ENCODE results near the gene SNX10. TPM values are rescaled to one million over a fixed set of nuclear protein-coding genes. Genes with fewer than 3 reads are reported as not detected.

SNX10 gene
- total RNA-seq, 6 experiments from 2014 or later, result not detected

GRCh38 chr7:26346611-26347203, 55.0 kb downstream of the SNX10 start:
- no peak for DNase-seq
- no peak for TF ChIP-seq CTCF (IDR thresholded peaks at IDR 0.05)
- H3K36me3 Mint-ChIP-seq (ENCODE audit: low read depth), result no peaks in the 10 kb centered on the region
- no peak overlapping the region for H3K27ac Mint-ChIP-seq
- no peak overlapping the region for H3K4me3 Mint-ChIP-seq
- peaks cover 4% of the 10 kb centered on the region; the same call in 1 of the 2 replicates for H3K9me3 Mint-ChIP-seq
- H3K4me1 Mint-ChIP-seq (ENCODE audit: low read depth), result no peaks in the 10 kb centered on the region
- peaks cover 2% of the 10 kb centered on the region; the same call in 1 of the 2 replicates for H3K27me3 Mint-ChIP-seq (ENCODE audit: insufficient read depth)

- Mint-ChIP-seq H3K9me3 (peaks cover 4% of the 10 kb centered on the region; the same call in 1 of the 2 replicates), H3K4me1 (ENCODE audit: low read depth) (no peaks in the 10 kb centered on the region), H3K4me3 (no peak overlapping the region), H3K36me3 (ENCODE audit: low read depth) (no peaks in the 10 kb centered on the region), H3K27me3 (ENCODE audit: insufficient read depth) (peaks cover 4% of the 10 kb centered on the region), H3K27ac (no peak overlapping the region)
- no peak for TF ChIP-seq CTCF (IDR thresholded peaks at IDR 0.05)
- no peak for DNase-seq
Observed at GRCh38 chr7:26348234-26348851, 56.7 kb downstream of the SNX10 start.

GRCh38 chr7:26349005-26349915, 57.6 kb downstream of the SNX10 start:
- no peaks in the 10 kb centered on the region for H3K4me1 Mint-ChIP-seq (ENCODE audit: low read depth)
- TF ChIP-seq CTCF (IDR thresholded peaks at IDR 0.05), result no peak
- H3K4me3 Mint-ChIP-seq, result no peak overlapping the region
- peaks cover 5% of the 10 kb centered on the region for H3K27me3 Mint-ChIP-seq (ENCODE audit: insufficient read depth)
- DNase-seq, result no peak
- no peaks in the 10 kb centered on the region for H3K36me3 Mint-ChIP-seq (ENCODE audit: low read depth)
- no peak overlapping the region for H3K27ac Mint-ChIP-seq
- H3K9me3 Mint-ChIP-seq, result peaks cover 3% of the 10 kb centered on the region; the same call in 1 of the 2 replicates

- Mint-ChIP-seq H3K4me1 (ENCODE audit: low read depth) (no peaks in the 10 kb centered on the region), H3K36me3 (ENCODE audit: low read depth) (no peaks in the 10 kb centered on the region), H3K9me3 (no peaks in the 10 kb centered on the region), H3K27ac (no peak overlapping the region), H3K4me3 (no peak overlapping the region), H3K27me3 (ENCODE audit: insufficient read depth) (peaks cover 3% of the 10 kb centered on the region)
- no peak for TF ChIP-seq CTCF (IDR thresholded peaks at IDR 0.05)
- DNase-seq, result no peak
Observed at GRCh38 chr7:26351171-26351570, 59.5 kb downstream of the SNX10 start.

DNA sequence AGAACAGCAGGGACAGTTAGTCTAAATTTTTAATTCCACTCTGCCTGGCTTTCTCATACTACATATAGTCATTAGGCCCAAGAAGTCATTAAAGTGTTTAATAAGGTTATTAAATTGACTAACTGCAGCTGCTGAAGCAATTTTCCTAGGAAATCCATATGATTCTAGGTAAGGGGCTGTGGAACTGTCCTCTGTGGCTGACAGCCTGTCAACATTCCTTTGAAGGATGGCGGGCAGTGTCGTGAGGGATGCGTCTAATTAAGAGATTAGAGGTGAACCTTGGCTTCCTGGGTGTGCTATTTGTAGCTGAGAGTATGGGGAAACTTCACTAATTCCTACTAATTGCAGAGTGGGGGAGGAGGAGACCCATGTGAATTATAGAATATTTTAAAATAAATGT, 64.6 kb downstream of the SNX10 start:
- Mint-ChIP-seq H3K4me3 (no peak overlapping the region), H3K36me3 (ENCODE audit: low read depth) (no peaks in the 10 kb centered on the region), H3K9me3 (no peaks in the 10 kb centered on the region), H3K27me3 (ENCODE audit: insufficient read depth) (peaks cover 3% of the 10 kb centered on the region), H3K4me1 (ENCODE audit: low read depth) (no peaks in the 10 kb centered on the region), H3K27ac (no peak overlapping the region)
- TF ChIP-seq CTCF (IDR thresholded peaks at IDR 0.05), result no peak
- no peak for DNase-seq
